ENCODE results near the gene ME3.

ME3 gene

DNA sequence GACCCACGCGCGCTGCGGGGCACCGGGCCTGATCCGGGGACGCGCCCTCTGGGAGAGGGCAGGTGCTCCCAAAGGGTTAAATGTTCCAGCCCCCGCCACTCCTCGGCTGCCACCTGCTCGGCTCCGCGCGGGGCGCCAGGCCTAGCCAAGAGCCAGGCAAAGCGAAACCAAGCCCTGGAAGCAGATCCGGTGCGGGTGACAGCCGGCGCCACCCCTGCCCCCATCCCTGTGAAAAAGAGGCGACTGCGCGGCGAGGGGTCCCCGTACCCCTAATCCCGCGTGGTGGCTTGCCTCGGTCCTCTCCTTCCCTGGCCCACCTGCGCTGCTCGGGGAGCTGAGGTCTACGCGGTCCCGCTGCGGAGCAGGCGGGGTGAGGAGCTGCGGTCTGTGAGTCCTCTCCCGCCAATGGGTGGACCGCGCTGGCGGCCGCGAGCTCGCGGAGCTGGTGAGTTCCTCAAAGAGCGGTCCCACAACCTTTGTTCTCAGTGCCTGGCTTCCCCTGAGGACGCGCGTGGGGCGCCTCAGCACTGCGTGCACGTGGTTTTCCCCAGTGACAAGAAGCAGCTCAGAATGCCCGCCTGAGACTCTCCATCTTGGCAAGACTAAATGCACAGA is at the start of gene ME3:
TSS of gene ME3 (minus strand) at position 610 of the 615 bp plus-strand sequence.
- in situ Hi-C loops (cut with MboI; ENCODE audit: low sequenced_read_pairs), result no loop called here

DNA sequence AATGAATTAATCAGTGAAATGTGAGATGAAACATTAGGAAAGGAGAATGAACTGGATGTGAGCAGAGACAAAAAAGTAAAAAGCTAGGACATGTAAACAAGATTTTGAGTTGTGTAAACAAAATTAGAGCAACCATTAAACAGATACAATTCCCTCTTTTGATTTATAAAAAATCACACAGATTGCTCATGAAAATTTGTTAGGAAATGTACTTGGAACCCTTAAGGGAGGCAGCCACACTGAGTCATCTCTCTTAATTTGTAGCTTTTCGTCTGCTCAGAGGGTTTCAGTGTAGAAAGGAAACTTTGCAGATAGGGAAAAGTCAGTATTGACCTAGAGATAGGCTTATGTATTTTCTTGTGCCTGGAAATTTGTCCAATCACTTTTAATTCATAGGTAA is 49.6 kb upstream of the ME3 start:
- in situ Hi-C loops (cut with MboI; ENCODE audit: low sequenced_read_pairs), result no loop called here

DNA sequence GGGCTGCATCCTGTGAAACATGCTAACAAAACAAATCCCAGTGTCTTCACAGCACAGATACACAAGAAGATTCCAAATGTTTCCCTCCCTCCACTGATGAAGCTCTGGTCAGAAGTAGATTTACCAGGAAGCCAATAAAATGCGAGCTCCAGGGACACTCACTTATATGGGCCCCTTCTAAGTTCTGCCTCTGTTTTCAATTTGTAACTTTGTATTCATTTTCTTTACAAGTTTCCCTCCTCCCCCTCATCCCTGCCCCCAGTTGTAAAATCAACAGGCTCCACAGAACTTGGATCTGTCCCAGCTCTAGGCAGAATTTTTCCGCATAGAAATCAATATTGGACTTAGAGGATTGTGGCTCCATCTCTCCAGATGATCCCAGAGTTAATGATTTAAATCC is 48.1 kb upstream of the ME3 start:
- in situ Hi-C loops (cut with MboI; ENCODE audit: low sequenced_read_pairs), result no loop called here

DNA sequence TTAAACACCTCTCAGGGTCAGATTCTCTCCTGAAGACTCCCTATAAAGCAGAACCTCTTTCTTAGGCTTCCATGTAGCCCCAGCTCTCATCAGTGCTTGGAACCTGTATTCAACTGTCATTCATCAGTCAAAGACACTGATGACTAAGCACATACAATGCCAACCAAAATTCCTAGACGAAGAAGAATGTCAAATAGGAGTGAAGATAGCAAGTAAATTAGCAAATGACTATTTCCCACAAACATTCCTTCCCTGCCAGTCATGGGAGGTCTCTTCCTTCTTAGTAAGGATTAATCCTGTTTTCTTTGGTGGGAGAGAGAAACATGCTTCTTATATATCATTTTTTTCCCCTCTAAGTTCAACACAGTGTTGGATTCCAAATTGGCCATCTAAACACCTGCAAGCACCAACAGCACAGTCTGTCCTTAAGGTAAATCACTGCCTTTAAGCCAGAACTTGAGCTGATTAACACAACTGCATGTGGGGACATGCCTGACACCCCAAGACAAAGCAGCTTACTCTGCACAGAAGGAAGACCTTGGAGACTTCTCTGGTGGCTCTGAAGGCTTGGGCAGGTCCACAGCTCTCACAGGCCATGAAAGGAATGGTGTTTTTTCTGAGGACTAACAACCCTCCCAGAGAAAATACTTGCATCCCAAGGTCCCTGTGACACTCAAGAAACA is 47.5 kb upstream of the ME3 start:
- in situ Hi-C loops (cut with MboI; ENCODE audit: low sequenced_read_pairs), result no loop called here

DNA sequence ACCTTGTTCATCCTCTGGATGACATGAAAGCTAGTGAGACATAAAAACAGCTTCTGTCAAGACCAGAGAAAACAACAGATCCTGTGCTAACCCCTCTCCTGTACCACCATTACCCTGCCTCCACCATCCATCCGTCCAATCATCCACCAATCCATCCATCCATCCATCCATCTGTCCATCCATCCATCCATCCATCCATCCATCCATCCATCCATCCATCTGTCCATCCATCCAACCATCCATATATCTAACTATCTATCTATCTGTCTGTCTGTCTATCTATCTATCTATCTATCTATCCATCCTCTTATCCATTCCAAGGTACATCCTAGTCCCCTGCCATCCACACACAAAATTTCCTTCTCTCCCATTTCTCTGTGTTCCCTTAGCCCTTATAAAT is 46.6 kb upstream of the ME3 start:
- in situ Hi-C loops (cut with MboI; ENCODE audit: low sequenced_read_pairs), result no loop called here

DNA sequence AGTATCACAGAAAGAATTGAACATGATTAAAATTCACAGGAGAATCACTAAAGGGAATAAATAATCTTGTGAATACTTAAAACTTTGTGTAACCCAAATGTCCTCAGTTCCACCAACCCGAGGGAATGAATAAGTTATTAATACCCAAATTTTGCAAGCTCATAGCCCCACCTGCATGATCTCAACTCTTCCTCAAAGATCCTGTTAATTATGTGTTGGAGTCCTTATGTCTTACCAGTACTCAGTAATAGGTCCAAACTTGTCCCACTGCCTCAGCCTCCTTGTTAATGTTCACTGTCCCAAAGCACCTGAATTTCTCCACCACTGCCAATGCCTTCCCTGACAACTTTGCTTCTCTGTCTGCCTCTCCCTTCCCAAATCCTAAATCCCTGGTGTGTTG is 46.1 kb upstream of the ME3 start:
- in situ Hi-C loops (cut with MboI; ENCODE audit: low sequenced_read_pairs), result no loop called here

DNA sequence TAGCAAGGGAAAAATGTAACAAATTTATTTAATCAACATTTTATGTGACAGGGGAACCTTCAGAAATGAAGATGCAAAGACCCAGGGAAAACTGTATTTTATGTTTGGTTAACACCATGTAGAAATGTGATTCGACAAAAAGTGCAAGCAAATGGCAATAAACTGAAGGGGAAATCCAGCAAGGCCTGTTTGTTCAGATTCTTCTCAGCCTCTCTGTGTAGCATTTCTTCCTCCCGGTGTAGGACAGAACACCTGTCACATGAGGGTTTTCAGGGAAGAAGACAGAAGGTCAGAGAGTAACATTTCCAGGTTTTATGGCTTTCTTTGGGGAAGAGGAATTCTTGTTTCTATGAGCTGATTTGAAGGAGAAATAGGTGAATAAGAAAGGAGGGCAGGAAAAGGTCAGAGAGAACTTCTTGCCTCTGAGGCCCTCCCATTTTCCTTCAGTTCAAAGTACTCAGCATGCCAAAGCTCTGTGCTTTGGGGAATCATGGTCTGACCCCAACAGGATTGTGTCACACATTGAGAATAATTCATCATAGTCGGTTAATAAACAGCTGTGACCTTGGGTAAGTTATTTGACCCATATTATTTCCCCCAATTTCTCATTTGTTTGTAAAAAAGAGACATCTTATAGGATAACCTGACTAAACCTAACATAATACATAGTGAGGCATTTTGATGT is 45.5 kb upstream of the ME3 start:
- in situ Hi-C loops (cut with MboI; ENCODE audit: low sequenced_read_pairs), result no loop called here

DNA sequence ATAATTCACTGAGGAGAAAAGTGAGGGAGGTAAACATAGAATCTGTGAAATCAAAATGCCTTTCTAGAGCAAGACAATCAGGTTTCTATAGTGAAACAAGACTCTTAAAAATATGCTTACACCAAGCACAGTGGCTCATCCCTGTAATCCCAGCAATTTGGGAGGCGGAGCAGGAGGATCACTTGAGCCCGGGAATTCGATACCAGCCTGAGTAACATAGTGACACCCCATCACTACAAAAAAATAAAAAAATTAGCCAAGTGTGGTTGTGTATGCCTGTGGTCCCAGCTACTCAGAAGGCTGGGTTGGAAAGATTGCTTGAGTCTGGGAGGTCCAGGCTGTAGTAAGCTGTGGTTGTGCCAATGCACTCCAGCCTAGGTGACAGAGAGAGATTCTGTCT is 43.2 kb upstream of the ME3 start:
- in situ Hi-C loops (cut with MboI; ENCODE audit: low sequenced_read_pairs), result no loop called here

DNA sequence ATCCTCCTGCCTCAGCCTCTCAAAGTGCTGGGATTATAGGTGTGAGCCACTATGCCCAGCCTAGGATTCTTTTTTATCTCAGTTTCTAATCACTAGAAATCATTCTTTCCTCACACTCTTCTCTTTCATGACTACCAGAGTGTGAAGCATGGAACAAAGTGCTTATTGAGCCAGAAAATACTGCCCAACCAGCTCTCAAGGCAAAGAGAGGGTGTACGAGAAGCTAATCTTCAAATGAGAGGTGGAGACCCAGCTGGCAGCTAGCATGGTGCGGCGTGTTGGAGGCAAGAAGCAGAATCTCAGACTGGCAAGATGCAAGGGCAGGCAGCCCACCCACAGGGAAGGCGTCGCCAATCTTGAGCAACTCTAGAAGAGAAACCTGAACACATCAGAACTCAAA is 41.1 kb upstream of the ME3 start:
- in situ Hi-C loops (cut with MboI; ENCODE audit: low sequenced_read_pairs), result no loop called here

DNA sequence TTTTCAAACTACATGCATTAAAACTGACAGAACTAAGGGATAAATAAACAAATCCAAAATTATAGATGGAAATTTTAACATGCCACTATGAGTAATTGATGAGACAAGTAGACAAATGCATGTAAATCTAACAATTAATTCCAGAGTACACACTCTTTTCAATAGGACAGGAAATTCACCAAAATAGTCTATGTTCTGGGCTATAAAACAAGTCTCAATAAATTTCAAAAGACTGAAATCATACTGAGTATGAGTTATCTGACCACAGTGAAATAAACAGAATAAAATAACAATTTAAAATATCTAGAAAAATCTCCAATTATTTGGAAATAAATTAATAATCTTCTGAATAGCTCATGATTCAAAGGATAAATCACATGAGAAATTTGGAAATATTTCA is 38.5 kb upstream of the ME3 start:
- in situ Hi-C loops (cut with MboI; ENCODE audit: low sequenced_read_pairs), result no loop called here

DNA sequence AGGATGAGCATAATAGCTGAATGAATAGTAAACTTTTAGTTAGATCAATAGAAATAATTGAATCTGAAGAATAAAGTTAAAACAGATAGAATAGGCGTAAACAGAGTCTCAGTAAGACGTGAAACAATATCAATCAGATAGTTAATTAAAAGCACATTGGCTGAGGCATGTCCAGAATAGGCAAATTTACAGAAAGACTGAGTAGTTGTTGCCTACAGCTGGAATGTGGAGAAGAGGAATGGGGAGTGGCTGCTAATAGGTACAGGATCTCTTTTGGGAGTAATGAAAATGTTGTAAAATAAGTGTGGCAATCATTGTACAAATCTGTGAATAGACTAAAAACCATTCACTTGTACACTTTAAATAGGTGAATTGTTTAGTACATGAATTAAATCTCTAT is 36.3 kb upstream of the ME3 start:
- in situ Hi-C loops (cut with MboI; ENCODE audit: low sequenced_read_pairs), result no loop called here

DNA sequence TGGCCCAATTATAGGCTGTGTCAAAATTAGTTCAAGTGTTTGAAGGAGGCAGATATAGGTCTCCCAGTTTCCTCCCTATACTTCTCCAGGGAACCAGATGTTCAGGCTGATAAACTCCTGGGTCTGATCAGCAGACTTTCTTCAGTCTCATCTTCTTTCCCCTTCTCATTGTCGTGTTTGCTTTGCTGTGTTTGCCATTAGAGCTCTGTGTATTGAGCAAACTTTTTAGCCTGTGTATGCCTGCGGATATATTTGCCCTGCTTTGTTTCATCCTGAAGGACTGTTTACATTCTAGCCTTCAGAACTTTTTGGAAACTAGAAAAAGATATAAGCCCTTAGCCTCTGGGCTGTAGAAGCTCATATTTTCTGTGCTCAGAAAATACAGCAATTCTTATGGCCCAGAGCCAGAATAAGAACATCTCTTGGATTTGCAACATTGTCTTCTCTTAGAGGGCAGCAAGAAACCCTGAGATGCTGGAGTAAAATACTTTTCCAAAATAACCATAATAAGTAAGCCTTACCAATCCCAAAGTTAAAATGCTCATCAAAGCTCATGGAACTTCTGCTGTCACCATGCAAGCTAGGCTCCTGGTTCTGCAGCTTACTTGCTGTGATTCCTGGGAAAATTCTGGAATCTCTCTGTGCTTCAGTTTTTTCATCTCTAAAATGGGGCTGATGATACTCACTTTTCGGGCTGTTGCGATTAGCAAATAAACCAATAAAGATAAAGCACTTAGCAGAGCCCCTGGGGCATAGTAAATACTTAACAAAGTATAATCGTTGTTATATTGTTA is 34.1 kb upstream of the ME3 start:
- in situ Hi-C loops (cut with MboI; ENCODE audit: low sequenced_read_pairs), result no loop called here

DNA sequence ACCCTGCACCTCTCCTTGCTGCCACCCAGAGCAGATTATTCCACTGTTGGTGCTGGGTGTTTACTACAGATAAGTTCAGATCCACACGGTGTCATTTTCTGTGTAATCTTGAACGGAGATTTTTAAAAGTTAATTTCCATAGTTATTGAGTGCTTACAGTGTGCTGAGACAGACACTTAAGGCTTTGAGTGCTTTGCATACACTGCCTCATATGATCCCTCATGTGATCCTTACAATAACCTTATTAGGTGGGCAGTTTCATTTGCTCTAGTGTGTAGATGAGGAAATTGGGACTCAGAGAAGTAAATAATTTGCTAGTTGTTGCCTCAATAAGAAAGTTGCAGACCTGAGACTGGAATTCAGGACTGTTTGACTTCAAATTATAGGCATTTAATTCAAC is 32.3 kb upstream of the ME3 start:
- in situ Hi-C loops (cut with MboI; ENCODE audit: low sequenced_read_pairs), result no loop called here

DNA sequence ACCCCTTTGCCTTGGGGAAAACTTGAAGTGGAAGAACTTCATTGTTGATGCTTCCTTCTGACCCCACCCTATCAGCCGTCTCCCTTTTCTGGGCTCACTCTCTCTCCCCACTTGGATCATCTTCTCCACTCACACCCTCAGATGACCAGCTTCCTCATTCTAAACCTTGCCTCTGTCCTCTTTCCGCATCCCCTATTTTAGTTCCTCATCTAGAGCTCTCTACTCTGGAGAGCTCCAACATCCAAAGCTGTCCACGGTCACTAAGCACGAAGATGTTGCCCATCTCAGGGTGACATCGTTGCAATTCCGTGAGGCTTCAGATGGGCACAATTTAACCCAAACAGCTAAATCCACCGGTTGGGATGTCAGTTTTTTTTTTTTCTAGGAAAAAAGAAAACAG is 31.6 kb upstream of the ME3 start:
- in situ Hi-C loops (cut with MboI; ENCODE audit: low sequenced_read_pairs), result no loop called here

DNA sequence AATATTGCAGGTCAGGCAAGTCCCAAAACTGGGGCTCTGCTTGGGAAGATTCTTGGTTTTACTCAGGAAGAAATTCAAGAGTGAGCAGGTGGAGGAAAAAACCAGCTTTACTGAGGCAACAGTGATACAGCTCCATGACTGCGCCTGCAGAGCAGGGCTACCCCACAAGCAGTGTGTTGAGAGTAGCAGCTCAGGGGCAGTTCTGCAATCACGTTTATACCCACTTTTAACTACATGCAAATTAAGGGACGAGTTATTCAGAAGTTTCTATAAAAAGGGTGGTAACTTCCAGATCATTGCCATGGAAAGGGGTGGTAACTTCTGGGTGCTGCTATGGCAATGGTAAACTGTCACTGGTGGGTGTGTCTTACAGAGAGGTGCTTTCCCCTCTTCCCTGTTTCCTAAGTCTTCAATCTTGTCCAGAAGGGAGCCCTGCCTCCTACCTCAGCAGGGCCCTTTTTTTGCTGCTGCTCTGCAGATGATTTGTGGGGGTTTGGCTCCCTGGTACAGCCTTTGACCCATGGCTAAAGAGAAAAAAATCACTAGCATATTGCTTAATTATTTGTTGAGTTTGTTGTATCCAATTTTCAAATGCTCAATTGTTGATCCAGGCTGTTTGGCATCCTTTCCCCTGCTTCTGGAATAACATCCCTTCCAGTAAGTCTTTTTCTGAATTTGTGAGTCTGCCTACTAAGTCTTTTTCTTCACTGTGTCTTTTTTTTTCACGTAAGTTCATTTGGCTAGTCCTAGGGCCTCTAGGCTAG is 30.0 kb upstream of the ME3 start:
- in situ Hi-C loops (cut with MboI; ENCODE audit: low sequenced_read_pairs), result no loop called here

DNA sequence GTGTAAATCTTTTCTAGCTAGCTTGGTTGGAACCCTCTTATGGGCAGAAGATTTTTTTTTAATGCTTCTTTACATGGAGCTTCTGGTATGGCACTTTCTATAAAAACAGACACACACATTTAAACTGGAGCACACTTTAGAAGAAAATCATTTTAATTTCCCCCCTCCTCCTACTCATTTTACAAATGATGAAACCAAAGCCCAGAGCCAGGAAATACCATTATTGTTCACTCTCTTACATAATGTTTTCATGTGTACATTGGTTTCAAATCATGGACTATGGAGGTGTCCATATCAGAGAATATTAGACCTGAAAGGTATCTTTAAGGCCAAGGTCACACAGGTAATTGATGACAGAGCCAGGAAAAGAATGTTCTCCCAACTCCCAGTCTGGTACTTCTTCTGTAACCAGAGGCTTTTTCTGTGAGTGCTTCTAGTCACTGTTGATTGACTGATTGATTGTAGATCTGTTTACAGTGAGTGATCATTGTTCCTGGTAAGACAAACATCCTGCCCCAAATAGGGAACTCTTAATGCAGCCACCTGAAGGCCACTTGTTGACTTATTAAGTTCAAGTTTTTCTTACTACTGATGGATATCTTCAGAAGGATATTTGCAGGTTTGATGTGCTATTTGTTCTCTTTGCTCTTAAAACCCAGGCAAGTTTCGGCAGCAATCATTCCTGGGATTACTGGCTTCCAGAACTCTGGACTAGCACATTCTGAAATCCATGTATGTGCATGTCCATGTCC is 26.8 kb upstream of the ME3 start:
- in situ Hi-C loops (cut with MboI; ENCODE audit: low sequenced_read_pairs), result no loop called here

DNA sequence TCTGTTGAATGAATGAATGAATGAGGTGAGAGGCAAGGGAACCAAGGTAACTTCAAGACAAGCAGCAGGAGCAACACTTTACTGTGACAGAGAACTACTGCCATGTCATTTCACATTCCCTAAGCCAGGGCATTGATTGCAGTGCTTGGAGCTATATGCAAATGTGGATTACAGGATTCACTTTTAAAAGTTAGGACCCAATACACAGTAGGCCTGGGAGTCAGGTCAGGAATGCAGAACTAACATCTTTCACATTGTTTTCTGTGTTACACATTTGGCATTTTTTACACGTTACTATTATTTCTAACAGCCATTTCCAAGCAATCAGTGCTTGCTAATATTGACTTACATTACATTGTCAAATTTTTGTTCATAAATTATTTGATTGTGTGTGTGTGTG is 26.2 kb upstream of the ME3 start:
- in situ Hi-C loops (cut with MboI; ENCODE audit: low sequenced_read_pairs), result no loop called here

DNA sequence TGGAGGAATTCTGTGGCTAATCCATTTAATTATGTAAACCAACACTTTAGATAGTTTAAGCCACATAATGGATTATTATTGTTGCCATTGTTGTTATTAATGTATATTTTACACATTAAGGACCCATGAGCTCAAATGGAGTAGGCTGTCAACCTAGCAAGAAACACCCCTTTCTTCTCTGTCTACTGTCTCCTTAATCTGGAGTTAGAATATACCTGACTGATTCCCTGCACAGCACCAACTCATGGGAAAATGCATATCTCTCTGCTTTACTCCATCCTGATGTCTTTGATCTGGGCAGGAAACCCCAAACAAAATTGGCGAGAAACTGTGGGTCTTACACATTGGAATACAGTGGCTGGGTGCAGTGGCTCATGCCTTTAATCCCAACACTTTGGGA is 24.0 kb upstream of the ME3 start:
- in situ Hi-C loops (cut with MboI; ENCODE audit: low sequenced_read_pairs), result no loop called here

DNA sequence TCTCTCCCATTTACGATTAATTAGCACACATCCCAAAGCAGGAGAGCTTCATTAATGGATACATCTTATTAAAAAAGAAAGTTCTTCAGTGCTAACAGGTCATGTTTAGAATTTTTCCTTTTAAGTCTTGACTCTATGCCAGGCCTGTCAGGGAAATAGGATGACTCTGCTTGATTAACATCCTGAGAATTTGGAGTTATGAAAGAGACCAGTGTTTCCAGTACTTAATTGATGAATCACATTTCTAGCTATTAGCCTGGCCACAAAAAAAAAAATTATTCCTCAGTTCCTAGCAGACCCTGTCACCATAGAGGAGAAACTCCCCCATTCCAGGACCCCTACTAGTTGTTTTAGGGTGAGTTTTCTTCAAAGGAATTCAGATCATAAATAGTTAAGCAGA is 23.6 kb upstream of the ME3 start:
- in situ Hi-C loops (cut with MboI; ENCODE audit: low sequenced_read_pairs), result no loop called here

DNA sequence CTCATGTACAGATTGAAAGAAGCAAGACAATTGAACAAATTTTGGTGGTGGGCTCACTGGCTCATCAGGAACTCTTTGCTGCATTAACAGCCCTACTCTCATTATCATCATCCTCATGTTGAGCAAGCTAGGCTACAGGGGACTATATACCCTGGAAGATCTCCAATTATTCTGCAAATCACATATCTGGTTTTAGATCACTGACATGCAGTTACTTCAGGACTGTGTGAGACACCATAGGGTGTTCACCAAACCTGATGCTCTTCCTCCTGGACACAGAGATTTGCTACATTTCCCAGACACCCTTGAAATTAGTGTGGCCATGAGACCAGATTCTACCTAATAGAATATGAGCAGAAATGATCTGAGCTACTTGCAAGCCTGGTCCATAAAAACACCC is 23.0 kb upstream of the ME3 start:
- in situ Hi-C loops (cut with MboI; ENCODE audit: low sequenced_read_pairs), result no loop called here
